NCI-H128 (cell line): Measurements from ENCODE around the gene HOXC11.

Experiments
- DNase-seq: peaks from one replicate; lab custom pipeline; 2025; ENCODE audit not compliant: unreplicated experiment; lab: John Stamatoyannopoulos, UW

The HOXC11 gene

GRCh38 chr12:53956914-53957536 lies 15.9 kb upstream of the HOXC11 start:
- no peak for DNase-seq

GRCh38 chr12:53958128-53958527 lies 14.8 kb upstream of the HOXC11 start:
- no peak for DNase-seq

- DNase-seq = no peak
Observed at GRCh38 chr12:53959314-53959713, 13.6 kb upstream of the HOXC11 start.

GRCh38 chr12:53960187-53961024 lies 12.5 kb upstream of the HOXC11 start:
- DNase-seq = no peak

GRCh38 chr12:53961025-53961761 lies 11.7 kb upstream of the HOXC11 start:
- DNase-seq = no peak

GRCh38 chr12:53963005-53963404 lies 9.9 kb upstream of the HOXC11 start:
- no peak for DNase-seq

- DNase-seq = no peak
Observed at GRCh38 chr12:53963434-53964314, 9.3 kb upstream of the HOXC11 start.

GRCh38 chr12:53964315-53964713 lies 8.6 kb upstream of the HOXC11 start:
- DNase-seq = no peak

GRCh38 chr12:53965281-53966084 lies 7.4 kb upstream of the HOXC11 start:
- DNase-seq = no peak

- DNase-seq = no peak
Observed at GRCh38 chr12:53966085-53966384, 6.9 kb upstream of the HOXC11 start.

GRCh38 chr12:53966385-53967133 lies 6.4 kb upstream of the HOXC11 start:
- DNase-seq = no peak

GRCh38 chr12:53967421-53967925 lies 5.5 kb upstream of the HOXC11 start:
- no peak for DNase-seq

GRCh38 chr12:53968214-53969127 lies 4.5 kb upstream of the HOXC11 start:
- no peak for DNase-seq

GRCh38 chr12:53969588-53970259 lies 3.2 kb upstream of the HOXC11 start:
- no peak for DNase-seq

- no peak for DNase-seq
Observed at GRCh38 chr12:53970451-53970850, 2.5 kb upstream of the HOXC11 start.

GRCh38 chr12:53971129-53971528 lies 1.8 kb upstream of the HOXC11 start:
- no peak for DNase-seq

- DNase-seq = no peak
Observed at GRCh38 chr12:53971686-53972085, 1.2 kb upstream of the HOXC11 start.
